ENCODE data around the gene GRHL1.
A peak's percentile ranks its signal among the peaks of the same experiment; 100 is the strongest.

The GRHL1 gene

GRCh38 chr2:10039658-10040410, 88.3 kb downstream of the GRHL1 start:
- TF ChIP-seq CTCF (IDR thresholded peaks at IDR 0.05; ENCODE audit: extremely low read depth, insufficient read depth, missing control alignments), result no peak
- in situ Hi-C loops (cut with MboI; ENCODE audit: low pct_unique_long_range_greater_than_20kb, low sequenced_read_pairs, unreplicated experiment), result no loop called here
- no peak for DNase-seq (ENCODE audit: low spot score)

GRCh38 chr2:10041711-10042110, 90.2 kb downstream of the GRHL1 start:
- DNase-seq (ENCODE audit: low spot score), result no peak
- TF ChIP-seq CTCF (IDR thresholded peaks at IDR 0.05; ENCODE audit: extremely low read depth, insufficient read depth, missing control alignments), result no peak
- in situ Hi-C loops (cut with MboI; ENCODE audit: low pct_unique_long_range_greater_than_20kb, low sequenced_read_pairs, unreplicated experiment), result no loop called here

- no peak for TF ChIP-seq CTCF (IDR thresholded peaks at IDR 0.05; ENCODE audit: extremely low read depth, insufficient read depth, missing control alignments)
Measured at GRCh38 chr2:10042301-10043161, 91.0 kb downstream of the GRHL1 start.

GRCh38 chr2:10043256-10043905, 91.9 kb downstream of the GRHL1 start, which contains the start of gene KLF11:
KLF11 (plus strand) TSS chr2:10043550; CDS start chr2:10043717, 167 bp downstream.
- DNase-seq (ENCODE audit: low spot score), result peak; percentile 94
- in situ Hi-C loops (cut with MboI; ENCODE audit: low pct_unique_long_range_greater_than_20kb, low sequenced_read_pairs, unreplicated experiment), result no loop called here
- TF ChIP-seq CTCF (IDR thresholded peaks at IDR 0.05; ENCODE audit: extremely low read depth, insufficient read depth, missing control alignments), result no peak

More at GRCh38 chr2:10042301-10043161, 91.0 kb downstream of the GRHL1 start:
- DNase-seq (ENCODE audit: low spot score), result peak; percentile 56
- in situ Hi-C loops (cut with MboI; ENCODE audit: low pct_unique_long_range_greater_than_20kb, low sequenced_read_pairs, unreplicated experiment), result no loop called here

- in situ Hi-C loops (cut with MboI; ENCODE audit: low pct_unique_long_range_greater_than_20kb, low sequenced_read_pairs, unreplicated experiment), result no loop called here
- peak; percentile 93 for DNase-seq (ENCODE audit: low spot score)
- TF ChIP-seq CTCF (IDR thresholded peaks at IDR 0.05; ENCODE audit: extremely low read depth, insufficient read depth, missing control alignments), result no peak
Measured at GRCh38 chr2:10043906-10044601, 92.6 kb downstream of the GRHL1 start.

All from GM13977 (cell line).